Subcutaneous adipose tissue (tissue), 4 donors: ENCODE results near the gene AGMO. TPM values are rescaled to one million over a fixed set of nuclear protein-coding genes. Genes with fewer than 3 reads are reported as not detected.

Experiments
- total RNA-seq, 4 donors: library from RNA; depleted of rRNA; stranded (reverse); fragments of >200 nt; gene quantifications; one replicate each; pipeline ENCODE4 v1.1.0, GENCODE V29; 2016
- TF ChIP-seq, protein P1 (sequence below): fragments of 450-650 bp; IDR thresholded peaks from one replicate; pipeline ENCODE4 v1.5.1; 2016; ENCODE audit warnings: low read depth, mild to moderate bottlenecking, control low read depth, antibody characterized with exemption, moderate library complexity

Gene AGMO
- total RNA-seq, 4 donors from 2014 or later: 2.4 to 28.6 (median 10.2) TPM

DNA sequence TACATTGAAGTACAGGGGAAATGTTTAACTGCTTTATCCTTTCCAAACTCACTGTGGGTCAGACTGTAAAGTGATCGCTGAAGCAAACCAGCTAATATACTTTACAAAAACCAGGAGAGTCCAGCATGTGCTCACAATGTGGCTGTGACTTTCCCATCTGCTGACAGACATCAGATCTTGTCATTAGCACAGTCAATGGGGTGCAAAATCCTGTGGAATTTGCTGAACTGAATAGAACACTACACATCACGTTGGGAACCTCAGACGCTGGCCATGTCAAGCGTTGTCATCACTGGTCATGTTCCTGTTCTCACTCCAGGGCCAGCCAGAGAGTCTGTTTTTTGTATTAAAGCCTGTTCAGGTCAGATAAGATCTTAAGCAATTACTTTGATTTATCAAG is 83.4 kb downstream of the AGMO start:
- TF ChIP-seq, protein P1, sequence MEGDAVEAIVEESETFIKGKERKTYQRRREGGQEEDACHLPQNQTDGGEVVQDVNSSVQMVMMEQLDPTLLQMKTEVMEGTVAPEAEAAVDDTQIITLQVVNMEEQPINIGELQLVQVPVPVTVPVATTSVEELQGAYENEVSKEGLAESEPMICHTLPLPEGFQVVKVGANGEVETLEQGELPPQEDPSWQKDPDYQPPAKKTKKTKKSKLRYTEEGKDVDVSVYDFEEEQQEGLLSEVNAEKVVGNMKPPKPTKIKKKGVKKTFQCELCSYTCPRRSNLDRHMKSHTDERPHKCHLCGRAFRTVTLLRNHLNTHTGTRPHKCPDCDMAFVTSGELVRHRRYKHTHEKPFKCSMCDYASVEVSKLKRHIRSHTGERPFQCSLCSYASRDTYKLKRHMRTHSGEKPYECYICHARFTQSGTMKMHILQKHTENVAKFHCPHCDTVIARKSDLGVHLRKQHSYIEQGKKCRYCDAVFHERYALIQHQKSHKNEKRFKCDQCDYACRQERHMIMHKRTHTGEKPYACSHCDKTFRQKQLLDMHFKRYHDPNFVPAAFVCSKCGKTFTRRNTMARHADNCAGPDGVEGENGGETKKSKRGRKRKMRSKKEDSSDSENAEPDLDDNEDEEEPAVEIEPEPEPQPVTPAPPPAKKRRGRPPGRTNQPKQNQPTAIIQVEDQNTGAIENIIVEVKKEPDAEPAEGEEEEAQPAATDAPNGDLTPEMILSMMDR: no peak

DNA sequence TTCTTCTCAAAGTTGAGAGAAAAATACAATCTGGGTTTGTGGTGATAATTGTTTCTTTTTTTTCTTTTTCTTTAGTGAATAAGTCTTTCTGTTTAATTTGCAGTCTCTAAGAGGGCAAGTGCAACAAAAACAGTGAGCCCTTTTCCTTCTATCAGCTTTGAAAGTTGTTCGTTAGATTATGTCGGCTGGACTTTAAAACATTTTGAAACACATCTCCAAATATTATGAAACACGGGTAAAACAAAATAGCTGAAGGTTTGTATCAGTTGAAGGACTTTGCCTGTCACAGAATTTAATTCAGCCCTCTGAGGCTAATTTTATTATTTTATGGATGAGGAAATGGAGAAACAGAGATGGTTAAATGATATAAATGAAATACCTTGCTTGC is 85.3 kb downstream of the AGMO start:
- TF ChIP-seq, protein P1: no peak

DNA sequence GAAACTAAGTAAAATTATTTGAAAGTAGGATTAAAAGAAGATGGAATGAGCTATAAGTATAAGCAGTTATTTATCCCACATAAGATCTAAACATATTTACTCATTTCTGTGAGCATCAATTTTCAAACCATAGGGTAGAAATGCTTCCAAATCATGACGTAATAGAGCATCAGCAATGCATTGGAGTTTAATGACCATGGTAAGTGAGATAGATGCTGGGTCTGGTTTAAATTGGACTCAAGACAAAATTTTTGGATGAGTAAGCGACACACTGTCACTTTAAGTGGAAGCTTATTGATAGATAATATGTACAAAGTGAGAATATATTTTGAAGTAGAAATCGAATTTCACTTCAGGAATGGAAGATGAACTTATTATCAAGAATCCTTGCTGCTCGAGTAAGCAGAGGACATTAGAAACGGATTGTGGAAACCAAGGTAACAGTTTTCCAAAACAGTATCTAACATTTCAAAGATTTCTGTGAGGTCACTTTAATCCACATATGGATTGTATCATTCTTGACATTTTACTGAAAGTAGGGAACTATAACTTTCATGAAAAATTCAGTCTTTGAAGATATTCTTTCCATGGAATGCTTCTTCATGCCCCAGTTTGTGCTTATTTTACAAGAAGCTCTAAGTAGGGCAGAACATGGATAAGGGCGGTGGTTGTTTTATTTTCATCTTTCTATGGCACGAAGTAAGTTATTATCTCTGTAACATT is 85.8 kb downstream of the AGMO start:
- TF ChIP-seq, protein P1: no peak

DNA sequence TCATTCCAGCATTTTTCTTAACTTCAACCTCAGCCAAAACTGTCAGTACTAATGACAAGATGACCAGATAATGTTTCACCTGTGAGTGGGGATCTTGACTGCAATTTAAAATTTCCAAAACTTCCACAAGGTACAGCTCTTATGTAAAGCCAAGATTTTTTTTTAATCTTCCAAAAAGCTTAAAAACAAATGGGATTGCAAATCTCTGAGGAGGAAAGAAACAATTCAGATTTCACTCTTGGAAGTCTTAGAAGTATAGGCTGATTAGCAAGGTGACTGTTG is 90.2 kb downstream of the AGMO start:
- TF ChIP-seq, protein P1: no peak

DNA sequence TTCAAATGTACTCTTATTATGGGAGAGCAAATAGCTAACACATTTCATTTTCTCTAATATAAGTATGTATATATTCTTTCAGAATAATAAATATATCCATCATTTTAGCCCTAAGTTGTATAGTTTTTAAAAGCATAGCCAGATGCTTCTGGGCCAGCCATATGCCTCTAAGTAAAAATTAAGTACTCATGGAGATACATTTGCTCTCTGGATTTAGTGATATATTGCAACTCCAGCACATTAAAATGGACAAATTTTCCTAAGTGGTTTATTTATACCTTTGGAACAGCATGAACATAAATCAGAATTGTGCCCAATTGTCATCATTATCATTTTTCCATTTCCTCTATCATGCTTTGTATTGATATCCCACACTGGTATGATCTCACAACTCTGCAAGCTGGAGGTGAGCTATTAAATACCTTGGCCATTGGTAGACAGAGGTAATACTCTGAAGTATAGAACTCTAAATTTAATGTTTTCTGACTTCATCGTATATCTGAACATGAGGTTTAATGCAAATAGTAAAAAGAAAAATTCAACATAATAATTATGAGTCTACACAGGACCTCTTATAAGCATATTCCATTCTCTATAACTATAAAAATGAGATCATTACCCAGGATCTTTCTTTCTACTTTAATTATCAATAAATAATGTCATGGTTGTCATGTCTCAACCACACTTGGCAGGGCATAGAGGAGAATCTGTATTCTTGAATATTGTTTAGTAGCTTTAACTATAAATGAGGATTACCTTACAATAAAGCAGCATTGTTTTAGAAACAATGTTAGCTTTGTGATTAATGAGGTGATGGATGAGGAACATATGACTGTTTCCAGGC is 90.8 kb downstream of the AGMO start:
- TF ChIP-seq, protein P1: no peak

DNA sequence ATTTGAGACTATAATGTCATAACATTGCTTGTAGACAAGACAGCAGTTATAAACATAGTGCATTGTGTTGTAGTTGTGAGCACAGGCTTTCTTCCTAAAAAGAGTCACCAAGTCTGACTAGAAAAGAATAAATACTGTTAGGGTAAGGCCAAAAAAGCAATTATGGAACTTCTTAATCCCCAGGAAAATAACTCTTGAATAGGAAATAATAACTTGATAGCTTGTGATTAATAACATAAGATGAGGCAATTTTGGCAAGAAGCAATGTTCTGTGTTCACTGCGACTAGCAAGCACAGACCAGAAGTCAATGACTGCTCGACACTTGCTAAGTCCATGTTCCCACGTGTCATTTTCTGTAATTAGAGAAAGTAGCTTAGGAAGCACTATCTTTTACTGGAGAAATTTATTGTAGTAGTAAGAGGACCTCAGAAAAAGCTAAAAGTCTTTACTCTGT is 97.1 kb downstream of the AGMO start:
- TF ChIP-seq, protein P1: no peak
